ENCODE data around the gene ETFB.

ETFB gene

GRCh38 chr19:51351266-51351990 is 14.8 kb downstream of the ETFB start:
- no peak for DNase-seq

- no peak for DNase-seq
Measured at GRCh38 chr19:51347209-51347928, 18.8 kb downstream of the ETFB start.

GRCh38 chr19:51346742-51347141 is 19.4 kb downstream of the ETFB start:
- DNase-seq: no peak

GRCh38 chr19:51345076-51345620 is 21.0 kb downstream of the ETFB start:
- no peak for DNase-seq

- DNase-seq: no peak
Measured at GRCh38 chr19:51342631-51343569, 23.3 kb downstream of the ETFB start.

GRCh38 chr19:51341976-51342580 is 24.1 kb downstream of the ETFB start, which contains the start of gene VSIG10L:
Gene VSIG10L (minus strand): TSS chr19:51342139. CDS start chr19:51342124, 15 bp downstream.
- no peak for DNase-seq

- no peak for DNase-seq
Measured at GRCh38 chr19:51341066-51341465, 25.1 kb downstream of the ETFB start.

- peak; percentile 97 for DNase-seq
Measured at GRCh38 chr19:51339687-51340656, 26.2 kb downstream of the ETFB start.

- DNase-seq: no peak
Measured at GRCh38 chr19:51339313-51339686, 26.9 kb downstream of the ETFB start.

GRCh38 chr19:51338563-51339312 is 27.4 kb downstream of the ETFB start:
- peak; percentile 80 for DNase-seq

- no peak for DNase-seq
Measured at GRCh38 chr19:51337861-51338562, 28.2 kb downstream of the ETFB start.

- no peak for DNase-seq
Measured at GRCh38 chr19:51337141-51337860, 28.9 kb downstream of the ETFB start.

- DNase-seq: peak; percentile 14
Measured at GRCh38 chr19:51333836-51334460, 32.2 kb downstream of the ETFB start.

GRCh38 chr19:51331716-51332115 is 34.5 kb downstream of the ETFB start:
- no peak for DNase-seq

GRCh38 chr19:51331193-51331592 is 35.0 kb downstream of the ETFB start:
- no peak for DNase-seq

GRCh38 chr19:51330366-51330765 is 35.8 kb downstream of the ETFB start:
- no peak for DNase-seq

- no peak for DNase-seq
Measured at GRCh38 chr19:51329411-51329810, 36.8 kb downstream of the ETFB start.

Data from EL (cell line).